OCI-LY7 (cell line): ENCODE data around the gene SDCCAG8. TPM values are rescaled to one million over a fixed set of nuclear protein-coding genes. Genes with fewer than 3 reads are reported as not detected.

Experiments used
- BruUV-seq: library from RNA; stranded (reverse); fragments of 400-500 nt; replicated peaks from 2 replicates; lab custom pipeline; 2021; lab: Mats Ljungman, UMichigan
- CTCF ChIA-PET: fragments of 300-600 bp; sonication (Branson Sonifier 250); formaldehyde crosslinking; loops from one replicate; lab custom pipeline; 2022; ENCODE audit warnings: antibody characterized with exemption; ENCODE audit not compliant: unreplicated experiment; lab: Charles Lee
- POLR2A ChIA-PET: fragments of 300-600 bp; sonication (Branson Sonifier 250); formaldehyde crosslinking; loops from one replicate; lab custom pipeline; 2022; ENCODE audit warnings: antibody characterized with exemption; lab: Charles Lee
- DNase-seq: peaks from one replicate; pipeline ENCODE4 v3.0.0-alpha.2; 2015; ENCODE audit warnings: low spot score
- H2AFZ ChIP-seq: fragments of 200-600 bp; sonication (generic), shearing (Covaris generic); 2 replicates; pipeline ENCODE4 v1.6.1; 2014; ENCODE audit warnings: mild to moderate bottlenecking, antibody characterized with exemption, low read length, moderate library complexity
- H3K27ac ChIP-seq: fragments of 200-600 bp; sonication (generic); 2 replicates; pipeline ENCODE4 v1.5.1; 2014; ENCODE audit warnings: mixed run types, low read depth, mild to moderate bottlenecking, moderate library complexity, low read length, inconsistent platforms; ENCODE audit not compliant: poor library complexity, severe bottlenecking
- H3K36me3 ChIP-seq: fragments of 200-600 bp; sonication (generic); 2 replicates; pipeline ENCODE4 v1.6.1; 2014; ENCODE audit warnings: mild to moderate bottlenecking, antibody characterized with exemption, low read length, moderate library complexity, mixed read lengths; ENCODE audit not compliant: insufficient read depth
- H3K4me1 ChIP-seq: fragments of 200-600 bp; sonication (generic); 2 replicates; pipeline ENCODE4 v1.5.1; 2014; ENCODE audit warnings: mild to moderate bottlenecking, low read length; ENCODE audit not compliant: insufficient read depth, poor library complexity, severe bottlenecking
- H3K4me2 ChIP-seq: fragments of 200-600 bp; sonication (generic); 2 replicates; pipeline ENCODE4 v1.6.1; 2014; ENCODE audit warnings: mild to moderate bottlenecking, low read length
- H3K4me3 ChIP-seq: fragments of 200-600 bp; sonication (generic); 2 replicates; pipeline ENCODE4 v1.5.1; 2014; ENCODE audit warnings: mild to moderate bottlenecking, low read depth, low read length; ENCODE audit not compliant: poor library complexity, severe bottlenecking
- H3K79me2 ChIP-seq: fragments of 200-600 bp; sonication (generic); 2 replicates; pipeline ENCODE4 v1.6.1; 2016; ENCODE audit warnings: low read depth, mild to moderate bottlenecking, low read length, moderate library complexity, mixed read lengths; ENCODE audit not compliant: insufficient read depth
- H3K9me2 ChIP-seq: fragments of 200-600 bp; sonication (generic); 2 replicates; pipeline ENCODE4 v1.6.1; 2016; ENCODE audit warnings: mild to moderate bottlenecking, low read length, mixed read lengths; ENCODE audit not compliant: insufficient read depth
- H3K9me3 ChIP-seq: fragments of 200-600 bp; sonication (generic); 2 replicates; pipeline ENCODE4 v1.6.1; 2014; ENCODE audit warnings: mild to moderate bottlenecking, mixed run types, low read length, mixed read lengths
- H4K20me1 ChIP-seq: fragments of 200-600 bp; sonication (generic); 2 replicates; pipeline ENCODE4 v1.6.1; 2014; ENCODE audit warnings: mild to moderate bottlenecking, antibody characterized with exemption, low read length, moderate library complexity, mixed read lengths; ENCODE audit not compliant: insufficient read depth
- CTCF ChIP-seq: fragments of 200-600 bp; sonication (generic); conservative IDR thresholded peaks from 2 replicates; pipeline ENCODE4 v1.5.1; 2014; ENCODE audit warnings: mild to moderate bottlenecking, antibody characterized with exemption, low read length, moderate library complexity, mixed read lengths
- EZH2phosphoT487 ChIP-seq: fragments of 200-600 bp; sonication (generic); IDR thresholded peaks from 2 replicates; pipeline ENCODE4 v1.6.1; 2018; ENCODE audit warnings: low read depth, borderline replicate concordance, mild to moderate bottlenecking, mixed run types, antibody characterized with exemption, low read length, moderate library complexity, mixed read lengths
- intact Hi-C: fragments of 100-400 bp; cut with micrococcal nuclease; formaldehyde crosslinking; loops from one replicate; pipeline ENCODE4 v1.10.0; 2022; ENCODE audit not compliant: unreplicated experiment
- total RNA-seq, 2 experiments: library from RNA; depleted of rRNA in 1 of 2; stranded (reverse); fragments of >200 nt in 1 of 2; shearing (Covaris generic) in 1 of 2; gene quantifications; 2 replicates each; pipeline ENCODE4 v1.2.3, GENCODE V29; 2014 to 2022

SDCCAG8 gene
- total RNA-seq, 2 experiments from 2014 or later: 18.1 to 28.7 TPM

GRCh38 chr1:243414152-243414494 lies 158.3 kb downstream of the SDCCAG8 start:
- peaks cover 4% of the 10 kb centered on the region for H3K4me1 ChIP-seq
- no peak overlapping the region for H3K4me3 ChIP-seq
- DNase-seq: no peak
- no peaks in the 10 kb centered on the region for H3K9me2 ChIP-seq
- ChIA-PET POLR2A (interaction anchor here (0.7 kb wide), 1 partner anchor 8 kb away, joined by 3 read pairs; no protein-coding TSS in a partner anchor), CTCF (no interaction called here)
- no peak overlapping the region for H3K27ac ChIP-seq
- intact Hi-C loops: no loop called here
- TF ChIP-seq CTCF (no peak), EZH2phosphoT487 (no peak)
- no peaks in the 10 kb centered on the region for H3K9me3 ChIP-seq
- no peaks in the 10 kb centered on the region for H3K36me3 ChIP-seq
- no peaks in the 10 kb centered on the region for H4K20me1 ChIP-seq
- H2AFZ ChIP-seq: no peak overlapping the region
- BruUV-seq: no TSS peak
- no peaks in the 10 kb centered on the region for H3K79me2 ChIP-seq
- no peak overlapping the region for H3K4me2 ChIP-seq

- H3K4me2 ChIP-seq: no peak overlapping the region
- no peaks in the 10 kb centered on the region for H3K79me2 ChIP-seq
- ChIA-PET CTCF (no interaction called here), POLR2A (interaction anchor here (0.5 to 0.8 kb wide), 3 partner anchors 29 to 286 kb away, joined by 3 to 4 read pairs (median 3); no protein-coding TSS in a partner anchor)
- BruUV-seq: no TSS peak
- DNase-seq: no peak
- H4K20me1 ChIP-seq: no peaks in the 10 kb centered on the region
- H3K9me3 ChIP-seq: no peaks in the 10 kb centered on the region
- peaks cover 4% of the 10 kb centered on the region for H3K4me1 ChIP-seq
- H3K27ac ChIP-seq: no peak overlapping the region
- no peak overlapping the region for H3K4me3 ChIP-seq
- intact Hi-C loops: no loop called here
- no peaks in the 10 kb centered on the region for H3K9me2 ChIP-seq
- H3K36me3 ChIP-seq: no peaks in the 10 kb centered on the region
- TF ChIP-seq EZH2phosphoT487 (no peak), CTCF (no peak)
- H2AFZ ChIP-seq: no peak overlapping the region
Measured at GRCh38 chr1:243415663-243416408, 160.0 kb downstream of the SDCCAG8 start.

- POLR2A ChIA-PET: interaction anchor here (0.6 to 0.8 kb wide), 2 partner anchors 30 to 273 kb away, joined by 3 to 4 read pairs; no protein-coding TSS in a partner anchor
- Histone ChIP-seq H3K4me2 (no peak overlapping the region), H3K4me3 (no peak overlapping the region), H3K79me2 (no peaks in the 10 kb centered on the region), H3K4me1 (peaks cover 4% of the 10 kb centered on the region), H4K20me1 (no peaks in the 10 kb centered on the region), H3K9me3 (no peaks in the 10 kb centered on the region), H3K36me3 (no peaks in the 10 kb centered on the region), H3K9me2 (no peaks in the 10 kb centered on the region), H2AFZ (no peak overlapping the region), H3K27ac (no peak overlapping the region)
- no peak for TF ChIP-seq EZH2phosphoT487
- TF ChIP-seq CTCF: no peak
- intact Hi-C loops: no loop called here
- no TSS peak for BruUV-seq
- CTCF ChIA-PET: no interaction called here
- no peak for DNase-seq
Measured at GRCh38 chr1:243416495-243416894, 160.7 kb downstream of the SDCCAG8 start.
